HEK293 (cell line): Measurements from ENCODE around the gene PTPRG.

Experiments
- EGR2 ChIP-seq: fragments of 450-650 bp; formaldehyde crosslinking; IDR thresholded peaks from 2 replicates; pipeline ENCODE4 v1.5.1; 2016; ENCODE audit warnings: low read depth, missing biosample characterization, missing genetic modification characterization
- KLF10 ChIP-seq: fragments of 450-650 bp; IDR thresholded peaks from 2 replicates; pipeline ENCODE4 v1.5.1; 2018; ENCODE audit warnings: missing biosample characterization, mild to moderate bottlenecking, missing genetic modification characterization
- KLF16 ChIP-seq: fragments of 450-650 bp; formaldehyde crosslinking; IDR thresholded peaks from 2 replicates; pipeline ENCODE4 v1.5.1; 2017; ENCODE audit warnings: missing biosample characterization, missing genetic modification characterization
- ZNF211 ChIP-seq: fragments of 450-650 bp; formaldehyde crosslinking; IDR thresholded peaks from 2 replicates; pipeline ENCODE4 v1.5.1; 2016; ENCODE audit warnings: low read depth, missing biosample characterization, missing genetic modification characterization
- ZNF302 ChIP-seq: fragments of 450-650 bp; formaldehyde crosslinking; IDR thresholded peaks from 2 replicates; pipeline ENCODE4 v1.5.1; 2016; ENCODE audit warnings: missing biosample characterization, missing genetic modification characterization, low read depth
- ZXDB ChIP-seq: fragments of 450-650 bp; formaldehyde crosslinking; IDR thresholded peaks from 2 replicates; pipeline ENCODE4 v1.5.1; 2016; ENCODE audit warnings: missing biosample characterization, missing genetic modification characterization
- TF ChIP-seq, protein P1 (sequence below): fragments of 450-650 bp; formaldehyde crosslinking; IDR thresholded peaks from 2 replicates; pipeline ENCODE4 v1.5.1; 2016; ENCODE audit warnings: missing biosample characterization, missing genetic modification characterization
- TF ChIP-seq, protein P2 (sequence below): fragments of 450-650 bp; formaldehyde crosslinking; IDR thresholded peaks from 2 replicates; pipeline ENCODE4 v1.5.1; 2016; ENCODE audit warnings: missing biosample characterization, missing genetic modification characterization, low read depth
- TF ChIP-seq, protein P3 (sequence below): fragments of 450-650 bp; formaldehyde crosslinking; IDR thresholded peaks from 2 replicates; pipeline ENCODE4 v1.5.1; 2016; ENCODE audit warnings: missing biosample characterization, missing genetic modification characterization, borderline replicate concordance
- TF ChIP-seq, protein P4 (sequence below): fragments of 450-650 bp; formaldehyde crosslinking; IDR thresholded peaks from 2 replicates; pipeline ENCODE4 v1.5.1; 2016; ENCODE audit warnings: missing biosample characterization, missing genetic modification characterization

DNA sequence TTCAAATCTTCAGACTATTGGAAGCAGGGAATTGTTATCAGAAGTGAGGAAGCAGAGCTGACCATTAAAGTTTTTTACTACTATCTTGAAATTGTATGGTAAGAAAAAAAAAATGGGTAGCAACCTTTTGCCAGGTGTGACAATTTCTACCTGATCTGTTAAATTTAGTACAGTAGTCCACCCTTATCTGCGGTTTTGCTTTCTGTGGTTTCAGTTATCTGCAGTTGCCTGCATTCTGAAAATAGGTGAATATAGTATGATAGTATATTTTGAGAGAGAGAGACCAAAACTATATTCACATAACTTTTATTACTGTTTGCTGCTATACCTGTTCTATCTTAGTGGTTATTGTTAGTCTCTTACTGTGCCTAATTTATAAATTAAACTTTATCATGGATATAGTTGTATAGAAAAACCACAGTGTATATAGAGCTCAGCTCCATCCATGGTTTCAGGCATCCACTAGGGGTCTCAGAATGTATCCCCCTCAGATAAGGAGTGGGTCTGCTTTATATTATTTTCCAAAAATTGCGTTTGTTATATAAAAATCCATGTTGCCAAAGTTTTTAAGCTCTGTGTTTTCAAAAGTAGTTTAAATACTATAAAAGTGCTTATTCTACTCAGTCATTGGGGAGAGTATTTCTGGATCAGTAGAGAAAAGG, 69.9 kb downstream of the PTPRG start:
- TF ChIP-seq, protein P1, sequence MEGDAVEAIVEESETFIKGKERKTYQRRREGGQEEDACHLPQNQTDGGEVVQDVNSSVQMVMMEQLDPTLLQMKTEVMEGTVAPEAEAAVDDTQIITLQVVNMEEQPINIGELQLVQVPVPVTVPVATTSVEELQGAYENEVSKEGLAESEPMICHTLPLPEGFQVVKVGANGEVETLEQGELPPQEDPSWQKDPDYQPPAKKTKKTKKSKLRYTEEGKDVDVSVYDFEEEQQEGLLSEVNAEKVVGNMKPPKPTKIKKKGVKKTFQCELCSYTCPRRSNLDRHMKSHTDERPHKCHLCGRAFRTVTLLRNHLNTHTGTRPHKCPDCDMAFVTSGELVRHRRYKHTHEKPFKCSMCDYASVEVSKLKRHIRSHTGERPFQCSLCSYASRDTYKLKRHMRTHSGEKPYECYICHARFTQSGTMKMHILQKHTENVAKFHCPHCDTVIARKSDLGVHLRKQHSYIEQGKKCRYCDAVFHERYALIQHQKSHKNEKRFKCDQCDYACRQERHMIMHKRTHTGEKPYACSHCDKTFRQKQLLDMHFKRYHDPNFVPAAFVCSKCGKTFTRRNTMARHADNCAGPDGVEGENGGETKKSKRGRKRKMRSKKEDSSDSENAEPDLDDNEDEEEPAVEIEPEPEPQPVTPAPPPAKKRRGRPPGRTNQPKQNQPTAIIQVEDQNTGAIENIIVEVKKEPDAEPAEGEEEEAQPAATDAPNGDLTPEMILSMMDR (tag by site-specific recombination), result no peak
- TF ChIP-seq ZNF302, result no peak
- TF ChIP-seq, protein P2, sequence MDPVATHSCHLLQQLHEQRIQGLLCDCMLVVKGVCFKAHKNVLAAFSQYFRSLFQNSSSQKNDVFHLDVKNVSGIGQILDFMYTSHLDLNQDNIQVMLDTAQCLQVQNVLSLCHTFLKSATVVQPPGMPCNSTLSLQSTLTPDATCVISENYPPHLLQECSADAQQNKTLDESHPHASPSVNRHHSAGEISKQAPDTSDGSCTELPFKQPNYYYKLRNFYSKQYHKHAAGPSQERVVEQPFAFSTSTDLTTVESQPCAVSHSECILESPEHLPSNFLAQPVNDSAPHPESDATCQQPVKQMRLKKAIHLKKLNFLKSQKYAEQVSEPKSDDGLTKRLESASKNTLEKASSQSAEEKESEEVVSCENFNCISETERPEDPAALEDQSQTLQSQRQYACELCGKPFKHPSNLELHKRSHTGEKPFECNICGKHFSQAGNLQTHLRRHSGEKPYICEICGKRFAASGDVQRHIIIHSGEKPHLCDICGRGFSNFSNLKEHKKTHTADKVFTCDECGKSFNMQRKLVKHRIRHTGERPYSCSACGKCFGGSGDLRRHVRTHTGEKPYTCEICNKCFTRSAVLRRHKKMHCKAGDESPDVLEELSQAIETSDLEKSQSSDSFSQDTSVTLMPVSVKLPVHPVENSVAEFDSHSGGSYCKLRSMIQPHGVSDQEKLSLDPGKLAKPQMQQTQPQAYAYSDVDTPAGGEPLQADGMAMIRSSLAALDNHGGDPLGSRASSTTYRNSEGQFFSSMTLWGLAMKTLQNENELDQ (tag by site-specific recombination), result no peak
- TF ChIP-seq KLF16 (tag by site-specific recombination), result no peak
- TF ChIP-seq, protein P3, sequence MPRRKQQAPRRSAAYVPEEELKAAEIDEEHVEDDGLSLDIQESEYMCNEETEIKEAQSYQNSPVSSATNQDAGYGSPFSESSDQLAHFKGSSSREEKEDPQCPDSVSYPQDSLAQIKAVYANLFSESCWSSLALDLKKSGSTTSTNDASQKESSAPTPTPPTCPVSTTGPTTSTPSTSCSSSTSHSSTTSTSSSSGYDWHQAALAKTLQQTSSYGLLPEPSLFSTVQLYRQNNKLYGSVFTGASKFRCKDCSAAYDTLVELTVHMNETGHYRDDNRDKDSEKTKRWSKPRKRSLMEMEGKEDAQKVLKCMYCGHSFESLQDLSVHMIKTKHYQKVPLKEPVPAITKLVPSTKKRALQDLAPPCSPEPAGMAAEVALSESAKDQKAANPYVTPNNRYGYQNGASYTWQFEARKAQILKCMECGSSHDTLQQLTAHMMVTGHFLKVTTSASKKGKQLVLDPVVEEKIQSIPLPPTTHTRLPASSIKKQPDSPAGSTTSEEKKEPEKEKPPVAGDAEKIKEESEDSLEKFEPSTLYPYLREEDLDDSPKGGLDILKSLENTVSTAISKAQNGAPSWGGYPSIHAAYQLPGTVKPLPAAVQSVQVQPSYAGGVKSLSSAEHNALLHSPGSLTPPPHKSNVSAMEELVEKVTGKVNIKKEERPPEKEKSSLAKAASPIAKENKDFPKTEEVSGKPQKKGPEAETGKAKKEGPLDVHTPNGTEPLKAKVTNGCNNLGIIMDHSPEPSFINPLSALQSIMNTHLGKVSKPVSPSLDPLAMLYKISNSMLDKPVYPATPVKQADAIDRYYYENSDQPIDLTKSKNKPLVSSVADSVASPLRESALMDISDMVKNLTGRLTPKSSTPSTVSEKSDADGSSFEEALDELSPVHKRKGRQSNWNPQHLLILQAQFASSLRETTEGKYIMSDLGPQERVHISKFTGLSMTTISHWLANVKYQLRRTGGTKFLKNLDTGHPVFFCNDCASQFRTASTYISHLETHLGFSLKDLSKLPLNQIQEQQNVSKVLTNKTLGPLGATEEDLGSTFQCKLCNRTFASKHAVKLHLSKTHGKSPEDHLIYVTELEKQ (tag by site-specific recombination), result no peak
- TF ChIP-seq KLF10 (tag by site-specific recombination), result no peak
- no peak for TF ChIP-seq ZNF211 (tag by site-specific recombination)
- no peak for TF ChIP-seq ZXDB
- TF ChIP-seq, protein P4, sequence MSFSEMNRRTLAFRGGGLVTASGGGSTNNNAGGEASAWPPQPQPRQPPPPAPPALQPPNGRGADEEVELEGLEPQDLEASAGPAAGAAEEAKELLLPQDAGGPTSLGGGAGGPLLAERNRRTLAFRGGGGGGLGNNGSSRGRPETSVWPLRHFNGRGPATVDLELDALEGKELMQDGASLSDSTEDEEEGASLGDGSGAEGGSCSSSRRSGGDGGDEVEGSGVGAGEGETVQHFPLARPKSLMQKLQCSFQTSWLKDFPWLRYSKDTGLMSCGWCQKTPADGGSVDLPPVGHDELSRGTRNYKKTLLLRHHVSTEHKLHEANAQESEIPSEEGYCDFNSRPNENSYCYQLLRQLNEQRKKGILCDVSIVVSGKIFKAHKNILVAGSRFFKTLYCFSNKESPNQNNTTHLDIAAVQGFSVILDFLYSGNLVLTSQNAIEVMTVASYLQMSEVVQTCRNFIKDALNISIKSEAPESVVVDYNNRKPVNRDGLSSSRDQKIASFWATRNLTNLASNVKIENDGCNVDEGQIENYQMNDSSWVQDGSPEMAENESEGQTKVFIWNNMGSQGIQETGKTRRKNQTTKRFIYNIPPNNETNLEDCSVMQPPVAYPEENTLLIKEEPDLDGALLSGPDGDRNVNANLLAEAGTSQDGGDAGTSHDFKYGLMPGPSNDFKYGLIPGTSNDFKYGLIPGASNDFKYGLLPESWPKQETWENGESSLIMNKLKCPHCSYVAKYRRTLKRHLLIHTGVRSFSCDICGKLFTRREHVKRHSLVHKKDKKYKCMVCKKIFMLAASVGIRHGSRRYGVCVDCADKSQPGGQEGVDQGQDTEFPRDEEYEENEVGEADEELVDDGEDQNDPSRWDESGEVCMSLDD (tag by site-specific recombination), result no peak
- TF ChIP-seq EGR2 (tag by site-specific recombination), result no peak
